Left cardiac atrium (tissue), 4 donors: ENCODE results near the gene UNKL. TPM values are rescaled to one million over a fixed set of nuclear protein-coding genes. Genes with fewer than 3 reads are reported as not detected.
"Not testable (repeated sequence)": the region's sequence is repeated elsewhere in the genome, so short reads cannot be mapped to it uniquely, and the experiment has no call there.

Experiments
- ATAC-seq, 2 donors: fragments of 200-7000 bp; cut with Tn5 transposase; one replicate each; pipeline ENCODE4 v1.9.1; 2020; ENCODE audit warnings: mild to moderate bottlenecking in 2 of 2, moderate library complexity in 2 of 2
- DNase-seq: peaks from one replicate; pipeline ENCODE4 v3.0.0-alpha.2; 2020
- intact Hi-C, 2 donors: fragments of 100-400 bp; cut with DNase I; formaldehyde crosslinking; loops; one replicate each; pipeline versions ENCODE4 v1.14.1 to v1.15.1; 2022 to 2023
- total RNA-seq, 2 donors: library from RNA; stranded (reverse); fragmentation: NEBNext Ultra II Directional; extraction: Animal tissue kit (Norgen Biotek cat#: 25700); gene quantifications; one replicate each; pipeline ENCODE4 v1.2.1, GENCODE V29; 2021
- donor health status: DM: no; HTN: yes; CAD: no.
- donor health status: DM: no; HTN: yes; CAD: no; lungs with severe emphysema.
- donor health status: DM: yes; HTN: yes; CAD: no.
- donor health status: Dilated cardiomyopathy.

UNKL gene
- total RNA-seq, 2 donors from 2014 or later = 6.4 to 13.6 TPM

DNA sequence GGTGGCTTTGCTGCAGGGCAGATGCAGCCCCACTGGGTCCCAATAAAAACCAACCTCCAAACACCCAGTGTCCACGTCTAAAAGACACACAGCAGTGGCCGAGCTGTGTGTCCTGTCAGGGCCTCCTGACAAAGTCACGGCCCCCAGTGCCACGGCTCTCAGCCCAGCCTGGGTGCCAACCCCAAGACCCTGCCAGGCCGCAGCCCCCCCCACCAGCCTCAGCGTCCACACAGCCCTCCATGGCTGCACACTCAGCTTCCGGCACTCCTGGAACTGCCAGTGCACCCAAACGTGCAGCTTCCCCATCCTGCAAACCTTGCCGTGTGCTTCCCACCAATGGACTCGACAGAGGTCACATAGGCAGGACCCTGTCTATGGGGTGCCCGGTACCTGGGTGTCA is 33.5 kb upstream of the UNKL start:
- intact Hi-C loops = no loop called here
- no peak for ATAC-seq
- DNase-seq = no peak

DNA sequence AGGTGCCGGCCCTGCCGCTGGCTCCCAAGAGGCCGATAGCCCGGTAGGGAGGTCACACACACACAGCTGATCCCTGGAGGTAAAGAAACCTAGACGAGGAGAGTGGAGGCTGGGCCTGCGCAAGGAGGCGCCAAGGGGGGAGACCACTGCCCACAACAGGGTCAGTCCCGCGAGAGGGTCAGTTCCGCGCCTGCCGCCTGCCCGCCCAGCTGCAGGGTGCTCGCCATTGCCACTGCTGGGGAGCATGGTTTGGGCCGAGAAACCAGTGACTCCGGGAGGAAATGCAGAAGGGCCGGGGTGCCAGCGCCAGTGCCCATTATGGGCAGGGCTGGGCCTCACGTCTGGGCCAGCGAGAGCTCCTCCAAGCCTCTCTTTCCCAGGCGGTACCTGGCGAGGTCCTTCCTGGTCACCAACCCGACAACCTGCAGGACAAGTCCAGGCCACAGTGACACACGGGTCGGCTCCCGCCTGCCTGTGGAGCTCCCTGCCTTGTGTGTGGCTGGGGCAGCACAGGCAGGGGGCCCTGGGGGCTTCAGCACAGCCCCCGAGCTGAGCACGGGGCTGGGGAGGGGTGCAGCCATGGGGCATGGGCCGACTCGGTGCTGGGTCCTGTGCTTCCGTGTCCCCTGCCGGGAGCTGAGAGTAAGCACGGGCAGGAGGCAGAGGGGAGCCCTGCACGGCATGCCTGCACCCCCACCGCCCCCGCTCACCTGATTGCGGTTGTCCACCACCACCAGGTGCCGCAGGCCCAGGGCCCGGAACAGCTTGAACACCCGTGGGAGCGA is 32.0 kb upstream of the UNKL start:
- ATAC-seq = no peak
- no peak for DNase-seq
- intact Hi-C loops = no loop called here

DNA sequence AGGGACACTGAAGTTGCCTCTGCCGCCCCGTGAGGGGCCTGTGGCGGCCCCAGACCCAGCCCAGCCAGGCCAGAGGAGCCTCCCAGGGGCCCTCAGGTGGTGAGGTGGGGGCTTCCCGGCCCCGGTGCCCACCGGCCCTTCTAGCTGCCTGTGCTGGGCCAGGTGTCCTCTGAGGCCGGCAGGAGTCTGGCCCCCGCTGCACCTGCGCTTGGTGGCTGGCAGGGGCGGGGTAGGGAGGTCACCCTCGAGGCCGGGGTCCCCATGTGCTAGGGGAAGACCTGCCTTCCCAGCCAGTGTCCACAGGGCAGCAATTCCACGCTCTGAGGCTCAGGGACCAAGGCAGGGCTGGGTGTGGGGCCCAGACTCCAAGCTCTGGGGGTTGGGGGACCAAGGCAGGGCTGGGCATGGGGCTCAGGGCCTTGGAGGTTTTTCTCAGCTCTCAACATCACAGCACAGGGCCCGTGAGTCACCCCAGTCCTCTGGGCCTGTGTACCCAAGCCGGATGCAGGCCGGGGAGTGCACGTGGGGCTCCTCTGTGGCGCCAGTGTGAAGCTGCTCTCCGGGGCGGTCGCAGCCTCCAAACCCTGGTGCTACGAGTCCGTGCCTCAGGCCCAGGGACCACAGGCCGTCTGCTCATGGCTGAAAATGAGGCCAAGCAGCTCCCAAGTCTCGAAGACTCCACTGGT is 31.2 kb upstream of the UNKL start:
- no peak for DNase-seq
- intact Hi-C loops = no loop called here
- no peak for ATAC-seq

DNA sequence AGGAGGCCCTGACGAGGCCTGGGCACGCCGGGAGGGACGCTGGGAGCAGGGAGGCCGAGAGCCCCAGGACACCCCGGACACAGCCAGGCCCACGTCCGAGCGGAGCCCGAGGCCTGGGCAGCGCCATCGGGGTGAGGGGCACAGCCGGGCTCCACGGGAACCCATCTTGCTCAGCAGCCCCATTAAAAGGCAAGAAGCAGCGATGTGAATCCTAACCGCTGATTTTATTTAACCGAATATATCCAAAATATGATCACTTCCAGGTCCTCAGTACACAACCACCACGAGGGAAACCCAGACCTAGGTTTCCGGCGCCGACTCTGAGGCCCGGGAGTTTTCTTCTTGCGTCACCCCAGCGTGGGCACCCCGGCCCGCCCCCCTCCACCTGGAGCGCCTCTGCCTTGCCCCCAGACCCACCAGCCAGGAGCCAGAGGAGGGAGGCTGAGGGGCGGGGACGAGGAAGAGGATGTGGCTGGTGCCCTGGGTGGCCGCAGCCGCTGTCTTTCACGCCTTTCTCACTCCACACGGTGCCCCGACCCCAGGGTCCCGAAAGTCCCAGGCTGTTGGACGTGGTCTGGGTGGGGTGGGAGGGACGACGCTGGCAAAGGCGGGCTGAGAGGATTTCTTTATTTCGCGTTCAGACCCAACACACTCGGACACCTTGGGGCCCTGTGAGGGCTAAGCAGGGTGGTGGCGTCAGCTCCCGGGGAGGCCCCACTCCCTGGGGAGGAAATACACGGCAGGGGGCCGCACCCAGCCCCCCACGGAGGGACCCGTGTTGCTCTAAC is 30.4 kb upstream of the UNKL start:
- DNase-seq = no peak
- intact Hi-C loops = no loop called here
- no peak for ATAC-seq

DNA sequence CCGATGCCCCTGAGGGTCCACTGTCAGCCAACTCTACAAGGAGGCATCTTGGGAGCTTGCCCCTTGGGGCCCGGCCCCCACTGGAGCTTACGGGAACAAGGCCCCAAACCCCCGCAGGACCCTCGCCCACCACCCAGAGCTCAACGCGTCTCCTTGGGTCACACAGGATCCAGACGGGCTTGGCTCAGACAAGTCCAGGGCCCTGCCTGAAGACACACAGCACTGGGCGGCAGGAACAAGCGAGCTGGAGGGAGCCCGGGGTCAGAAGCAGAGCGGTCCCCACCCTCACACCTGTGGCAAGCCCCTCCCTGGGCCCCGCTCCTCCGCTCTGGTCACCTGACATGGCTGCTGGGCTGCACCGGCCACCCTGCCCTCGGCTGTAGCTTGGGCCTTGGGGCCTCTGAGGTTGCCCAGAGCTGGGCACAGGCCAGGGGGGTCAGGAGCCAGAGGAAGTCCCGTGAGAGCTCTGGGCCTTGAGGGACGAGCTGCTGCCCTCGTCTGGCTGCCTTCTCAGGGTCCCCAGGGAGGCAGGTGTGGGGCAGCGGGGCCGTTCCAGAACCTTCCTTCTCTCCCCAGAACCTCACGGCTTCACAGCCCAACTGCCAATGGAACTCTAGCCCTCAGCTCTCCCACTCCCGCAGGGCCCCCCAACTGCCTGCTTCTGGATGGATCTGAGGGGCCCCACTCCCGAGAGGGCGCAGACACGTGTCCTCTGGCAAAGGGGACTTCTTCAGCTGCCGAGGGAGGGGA is 29.7 kb upstream of the UNKL start, which contains the start of gene CCDC154:
Gene CCDC154 (minus strand): TSS at position 577 of the 750 bp plus-strand sequence. CDS start 234 bp downstream, at position 343.
- ATAC-seq (peak in 1 of 2 donors; percentile 31), DNase-seq (no peak)
- intact Hi-C loops = no loop called here

DNA sequence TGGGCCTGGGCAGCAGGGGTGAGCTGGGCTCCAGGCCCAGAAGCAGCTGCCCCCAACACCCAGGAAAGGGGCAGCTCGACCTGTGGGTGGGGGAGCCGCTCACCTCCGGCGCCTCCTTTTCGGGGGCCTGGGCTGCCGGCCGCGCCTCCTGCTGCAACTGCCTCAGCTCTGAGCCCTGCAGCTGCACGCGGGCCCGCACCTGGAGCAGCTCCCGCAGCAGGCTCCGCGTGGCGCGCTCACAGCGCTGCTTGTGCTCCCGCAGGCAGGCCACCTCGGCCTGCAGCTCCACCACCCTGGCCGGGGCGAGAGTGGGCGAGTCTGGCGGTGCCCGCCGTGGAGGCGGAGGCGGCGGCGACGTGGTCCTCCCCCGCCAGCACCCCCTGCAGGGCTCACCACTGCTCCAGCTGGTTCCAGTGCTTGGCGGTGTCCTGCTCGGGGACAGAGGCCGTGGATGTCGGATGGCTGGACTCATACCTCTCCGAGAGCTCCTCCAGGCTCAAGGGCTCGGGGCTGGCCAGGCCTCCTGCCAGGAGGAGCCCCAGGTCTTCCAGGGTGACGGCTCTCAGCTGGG is 29.0 kb upstream of the UNKL start:
- intact Hi-C loops = no loop called here
- ATAC-seq = no peak
- DNase-seq = no peak

DNA sequence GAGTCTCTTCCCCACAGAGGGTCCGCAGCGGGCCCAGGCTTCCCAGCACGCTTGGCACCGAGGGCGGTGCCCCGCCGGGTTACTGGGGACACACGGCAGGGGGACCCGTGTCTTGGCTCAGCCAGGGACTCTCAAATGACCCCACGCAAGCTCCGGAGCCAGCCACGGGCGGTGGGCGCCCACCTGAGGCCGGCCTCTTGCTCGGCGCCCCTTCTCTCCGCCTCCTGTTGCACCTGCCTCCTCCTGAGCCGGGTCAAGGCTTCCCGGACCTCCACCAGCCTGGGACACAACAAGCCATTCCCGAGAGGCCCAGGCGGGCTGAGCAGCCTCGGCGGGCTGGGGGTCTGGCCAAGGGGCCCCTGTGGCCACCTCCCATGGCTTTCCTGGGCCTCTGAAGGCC is 28.2 kb upstream of the UNKL start:
- ATAC-seq (no peak), DNase-seq (no peak)
- intact Hi-C loops = no loop called here

DNA sequence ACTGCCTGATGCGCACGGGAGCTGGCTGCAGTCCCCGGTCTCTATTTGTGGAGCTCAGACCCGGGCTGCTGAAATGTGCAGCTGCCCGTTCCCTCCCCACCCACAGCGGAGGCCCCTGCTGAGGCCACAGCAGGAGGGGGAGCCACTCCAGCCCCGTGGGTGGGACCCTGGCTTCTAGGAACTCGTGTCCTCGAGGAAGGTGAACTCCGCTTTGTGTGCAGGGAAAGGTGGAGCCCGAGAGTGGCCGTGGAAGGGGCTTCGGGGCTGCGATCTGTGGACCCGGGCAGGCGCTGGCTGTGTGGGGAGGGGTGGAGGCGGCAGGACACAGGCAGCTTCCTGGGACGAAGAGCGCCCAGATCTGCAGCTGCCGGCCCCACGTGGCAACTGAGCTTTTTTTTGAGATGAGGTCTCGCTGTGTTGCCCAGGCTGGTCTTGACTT is 26.9 kb upstream of the UNKL start:
- intact Hi-C loops = no loop called here
- DNase-seq (no peak), ATAC-seq (no peak)

DNA sequence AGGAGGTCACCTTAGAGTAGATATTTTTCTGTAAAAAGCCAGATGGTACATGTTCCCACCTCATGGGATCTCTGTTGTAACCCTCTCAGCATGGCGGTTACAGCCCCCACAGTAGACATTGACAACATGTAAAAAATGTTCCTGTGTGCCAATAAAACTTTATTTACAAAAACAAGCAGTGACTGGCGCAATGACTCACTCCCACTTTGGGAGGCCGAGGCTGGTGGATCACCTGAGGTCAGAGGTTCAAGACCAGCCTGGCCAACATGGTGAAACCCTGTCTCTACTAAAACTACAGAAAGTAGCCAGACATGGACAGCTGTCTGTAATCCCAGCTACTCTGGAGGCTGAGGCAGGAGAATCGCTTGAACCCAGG is 25.2 kb upstream of the UNKL start:
- ATAC-seq, intact Hi-C loops, DNase-seq: not testable (repeated sequence)

DNA sequence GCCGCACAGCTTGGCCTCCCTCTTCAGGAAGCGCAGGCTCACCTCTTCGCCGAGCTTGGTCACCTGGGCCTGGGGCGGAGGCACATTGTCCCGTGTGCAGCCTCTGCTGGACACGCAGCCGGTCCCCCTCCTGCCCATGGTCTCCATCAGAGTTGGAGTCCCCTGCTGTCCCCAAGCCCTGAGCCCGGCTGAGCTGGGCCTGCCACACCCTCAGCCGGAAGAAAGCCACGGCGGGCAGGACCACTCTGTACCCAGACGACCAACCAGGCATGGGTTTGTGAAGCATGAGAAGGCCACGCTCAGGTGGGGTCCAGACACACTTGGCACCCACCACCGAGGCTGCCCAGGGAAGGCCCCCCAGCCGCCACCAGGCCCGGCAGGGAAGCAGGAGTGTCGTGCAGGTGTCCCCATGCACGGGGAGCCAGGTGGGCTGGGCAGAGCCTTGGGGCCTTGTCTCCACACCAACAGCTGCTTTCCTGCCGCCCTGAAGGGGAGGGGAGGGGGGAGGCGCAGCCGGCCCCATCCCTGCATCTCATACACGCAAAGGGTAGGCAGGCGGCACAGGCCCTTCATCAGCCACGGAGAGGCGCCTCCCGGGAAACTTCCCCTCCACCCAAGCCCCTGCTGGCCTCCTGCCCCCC is 24.7 kb upstream of the UNKL start:
- DNase-seq (no peak), ATAC-seq (no peak)
- intact Hi-C loops = no loop called here

DNA sequence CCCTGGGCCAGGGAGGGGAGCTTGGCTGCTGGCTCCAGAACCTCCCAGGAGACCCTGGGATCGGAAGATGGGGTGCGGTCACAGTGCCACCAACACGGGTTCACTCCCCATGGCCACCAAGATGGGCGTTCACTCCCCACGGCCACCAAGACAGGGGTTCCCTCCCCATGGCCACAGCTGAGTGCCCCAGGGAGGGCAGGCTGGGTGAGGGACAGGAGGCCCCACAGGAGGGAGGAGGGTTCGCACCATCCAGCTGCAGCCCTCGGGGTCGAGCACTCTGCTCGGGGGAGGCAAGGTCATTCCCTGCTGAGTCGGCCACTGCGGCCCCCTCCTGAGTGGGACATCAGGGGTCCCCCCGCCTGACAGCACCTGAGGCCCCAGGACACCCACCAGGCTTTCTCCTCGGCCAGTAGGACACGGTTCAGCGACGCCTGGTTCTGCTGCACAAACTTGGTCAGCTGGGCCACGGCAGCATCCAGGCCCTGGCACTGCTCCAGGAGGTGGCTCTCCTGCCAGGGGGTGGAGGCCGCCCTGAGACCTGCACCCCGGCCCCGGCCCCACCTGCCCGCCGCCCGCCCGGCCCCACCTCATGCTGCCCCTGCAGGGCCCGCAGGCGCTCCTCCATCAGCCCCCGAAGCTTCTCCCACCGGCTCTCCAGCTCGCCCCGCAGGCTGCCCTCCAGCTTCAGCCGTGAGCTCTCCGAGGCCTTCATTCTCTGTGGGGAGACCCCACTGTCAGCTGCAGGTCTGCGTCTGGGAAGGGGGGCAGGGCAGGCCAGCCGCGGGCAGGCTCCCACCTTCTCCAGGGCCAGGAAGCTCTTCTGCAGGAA is 23.9 kb upstream of the UNKL start:
- DNase-seq = no peak
- ATAC-seq = no peak
- intact Hi-C loops = no loop called here

DNA sequence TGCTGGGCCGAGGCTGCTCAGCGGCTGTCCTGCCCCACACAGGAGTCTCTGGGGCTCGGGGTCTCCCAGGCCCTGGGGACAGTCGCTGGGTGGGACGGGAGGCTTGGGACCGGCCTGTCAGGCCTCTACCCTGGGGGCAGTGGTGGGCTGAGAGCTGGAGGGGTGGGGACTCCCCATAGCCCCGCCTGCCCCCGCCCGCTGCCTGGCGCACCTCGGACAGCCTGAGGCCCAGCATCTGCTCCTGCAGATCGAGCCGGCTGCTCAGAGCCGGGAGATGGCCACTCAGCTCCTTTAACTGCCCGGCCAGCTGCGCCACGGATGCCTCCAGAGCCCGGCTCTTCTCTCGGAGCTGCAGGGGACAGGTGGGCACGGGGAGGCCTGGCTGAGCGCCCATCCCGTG is 23.1 kb upstream of the UNKL start:
- no peak for ATAC-seq
- intact Hi-C loops = no loop called here

DNA sequence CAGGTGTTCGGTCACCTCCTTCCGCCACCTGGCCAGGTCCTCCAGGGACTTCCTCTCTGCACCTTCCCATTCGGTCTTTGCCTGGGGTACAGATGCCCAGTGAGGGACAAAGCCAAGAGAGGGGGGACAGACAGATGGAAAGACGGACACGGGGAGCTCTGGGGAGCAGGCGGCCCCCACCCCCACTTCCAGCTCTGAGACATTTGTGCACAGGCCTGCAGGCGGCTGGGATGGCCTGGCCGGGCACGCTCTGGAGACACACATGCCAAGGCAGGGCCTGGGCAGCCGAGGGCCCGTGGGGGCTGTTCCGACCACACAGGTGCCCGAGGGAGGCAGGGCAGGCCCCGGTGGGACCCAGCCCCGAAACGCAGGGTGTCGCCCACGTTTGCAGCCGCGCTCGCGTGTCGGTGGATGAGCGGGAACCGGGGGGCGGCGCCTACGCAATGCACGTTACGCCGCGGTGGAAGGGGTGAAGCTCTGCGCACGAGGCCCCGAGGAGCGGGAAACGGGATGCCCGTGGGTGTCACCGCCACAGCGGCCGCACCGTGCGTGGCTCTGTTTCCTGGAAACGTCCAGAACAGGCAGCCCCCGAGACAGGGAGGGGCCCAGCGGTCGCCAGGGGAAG is 22.3 kb upstream of the UNKL start:
- intact Hi-C loops = no loop called here
- DNase-seq (no peak), ATAC-seq (no peak)

More for the DNA sequence above, 23.1 kb upstream of the UNKL start:
- no peak for DNase-seq

DNA sequence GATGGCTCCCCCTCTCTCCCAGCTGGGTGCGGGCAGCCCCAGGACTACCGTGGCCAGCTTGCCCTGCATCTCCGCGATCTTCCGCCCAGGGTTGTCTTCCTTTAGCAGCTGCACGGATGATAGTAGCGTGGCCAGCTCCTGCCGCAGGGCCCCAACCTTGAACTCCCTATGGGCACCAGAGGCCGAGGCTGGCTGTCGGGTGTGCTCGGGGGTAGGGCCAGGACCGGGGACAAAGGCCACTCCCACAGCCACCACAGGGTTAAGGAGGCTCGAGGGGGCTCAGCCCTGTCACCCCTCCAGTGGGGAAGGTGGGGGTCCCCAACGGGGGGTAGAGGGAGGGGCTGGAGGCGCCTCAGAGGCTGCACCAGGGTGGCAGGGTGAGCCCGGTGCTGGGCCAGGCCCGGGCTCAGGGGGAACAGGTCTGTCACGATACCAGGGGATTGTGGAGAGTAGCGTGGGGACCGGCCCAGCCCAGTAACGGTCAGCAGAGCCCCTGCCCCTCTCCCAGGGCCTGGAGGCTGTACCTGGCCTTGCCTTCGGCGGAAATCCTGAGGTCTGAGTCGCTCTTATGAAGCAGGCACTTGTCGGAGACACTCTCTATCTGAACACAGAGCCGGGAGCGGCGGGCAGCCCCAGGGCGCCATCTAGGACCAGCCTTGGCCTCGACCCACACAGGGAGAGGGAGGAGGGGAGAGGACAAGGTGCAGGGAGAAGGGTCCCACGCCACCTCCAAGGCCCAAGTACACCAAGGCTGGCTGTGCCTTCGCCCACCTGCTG is 21.6 kb upstream of the UNKL start:
- intact Hi-C loops = no loop called here
- DNase-seq = no peak
- no peak for ATAC-seq

DNA sequence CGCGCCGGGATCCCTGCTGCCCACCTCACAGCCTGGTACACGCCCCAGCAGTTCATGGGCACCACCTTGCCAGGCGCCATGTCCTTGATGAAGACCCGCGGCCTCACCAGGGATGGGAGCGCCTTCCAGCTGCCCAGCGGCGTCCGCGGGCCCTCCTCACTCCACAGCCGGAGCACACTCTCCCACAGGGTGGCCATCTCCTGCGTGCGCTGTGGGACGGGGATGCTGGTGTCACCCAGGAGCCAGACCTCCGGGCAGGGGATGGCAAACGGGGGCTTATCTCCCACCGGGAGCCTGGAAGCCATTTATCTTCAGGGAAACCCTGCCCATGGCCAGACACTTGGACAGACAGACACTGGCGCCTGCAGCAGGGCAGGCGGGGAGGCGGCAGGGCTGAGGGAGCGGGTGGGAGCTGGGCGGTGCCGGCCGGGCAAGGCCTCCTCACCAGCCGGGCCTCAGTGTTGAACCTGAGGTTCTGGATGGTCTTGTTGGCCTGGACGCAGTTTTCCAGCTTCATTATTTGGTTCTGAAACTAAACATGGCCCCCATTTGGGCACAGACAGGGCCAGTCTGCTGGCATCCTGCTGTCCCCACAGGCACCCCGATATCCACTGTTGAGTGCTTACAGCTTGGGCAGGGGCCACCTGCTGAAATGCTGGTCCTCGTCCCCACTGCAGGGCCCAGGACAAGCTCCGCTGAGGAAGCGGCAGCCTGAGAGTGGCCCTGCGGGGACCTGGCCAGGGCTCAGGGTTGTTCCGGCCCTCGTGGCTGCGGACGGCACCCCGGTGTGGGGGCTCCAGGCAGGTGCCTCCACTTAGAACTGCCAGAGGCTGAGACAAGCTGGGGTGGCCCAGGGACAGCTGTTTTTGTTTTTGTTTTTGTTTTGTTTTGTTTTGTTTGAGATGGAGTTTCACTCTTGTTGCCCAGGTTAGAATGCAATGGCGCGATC is 20.4 kb upstream of the UNKL start:
- DNase-seq (no peak), ATAC-seq (no peak)
- intact Hi-C loops = no loop called here
